HG03039 (cell line): ENCODE data around the gene WDFY2.
"Not testable (repeated sequence)": the region's sequence is repeated elsewhere in the genome, so short reads cannot be mapped to it uniquely, and the experiment has no call there.

ENCODE experiments used
- ATAC-seq: cut with Tn5 transposase; IDR thresholded peaks from one replicate; pipeline ENCODE4 v1.9.1; 2021; ENCODE audit warnings: mild to moderate bottlenecking, moderate library complexity; ENCODE audit not compliant: unreplicated experiment

Gene WDFY2

DNA sequence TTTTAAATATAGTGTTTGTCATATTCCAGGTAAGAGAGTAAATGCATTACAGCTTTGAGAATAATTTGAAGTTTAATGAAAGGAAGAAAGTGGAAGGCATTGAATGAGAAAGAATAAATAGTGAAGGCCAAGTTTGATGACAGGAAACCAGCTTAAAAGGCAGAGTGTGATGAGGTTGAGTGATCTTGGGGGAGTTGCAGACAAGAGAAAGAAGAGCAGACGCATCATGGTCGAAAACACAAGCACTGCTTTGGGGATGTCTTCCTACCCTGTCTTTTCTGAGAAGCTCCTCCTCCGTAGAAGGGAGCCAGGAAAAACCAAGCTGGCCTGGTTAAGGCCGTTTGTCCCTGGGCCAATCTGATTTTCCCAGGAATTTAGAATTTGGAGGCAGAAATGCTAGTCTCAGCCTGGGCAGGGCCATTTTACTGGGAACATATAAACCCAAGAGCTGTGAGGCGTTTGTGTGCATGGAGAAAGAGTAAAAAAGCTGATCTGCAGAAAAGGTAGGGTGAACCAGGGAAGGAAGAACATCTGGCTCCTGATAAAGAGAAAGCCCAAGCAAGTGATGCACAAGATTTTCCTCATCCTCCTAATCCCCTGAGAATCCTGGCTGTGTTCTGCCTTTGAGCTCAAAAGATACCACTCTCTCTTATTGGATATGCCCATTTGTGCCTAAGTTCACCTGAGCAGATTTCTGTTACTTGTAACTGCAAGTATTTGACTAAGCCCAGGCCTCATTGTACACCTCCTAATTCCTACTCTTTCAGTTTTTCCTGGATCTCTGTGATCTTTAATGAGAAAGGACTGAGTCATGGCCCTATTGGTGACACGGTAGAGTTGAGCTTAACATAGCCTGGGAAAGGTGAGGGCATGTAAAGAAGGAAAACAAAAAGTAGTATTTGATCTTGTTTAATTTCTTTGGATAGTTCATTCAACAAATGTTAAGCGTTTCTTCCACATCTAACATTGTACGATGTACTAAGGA, 80.0 kb downstream of the WDFY2 start:
- ATAC-seq: no peak

DNA sequence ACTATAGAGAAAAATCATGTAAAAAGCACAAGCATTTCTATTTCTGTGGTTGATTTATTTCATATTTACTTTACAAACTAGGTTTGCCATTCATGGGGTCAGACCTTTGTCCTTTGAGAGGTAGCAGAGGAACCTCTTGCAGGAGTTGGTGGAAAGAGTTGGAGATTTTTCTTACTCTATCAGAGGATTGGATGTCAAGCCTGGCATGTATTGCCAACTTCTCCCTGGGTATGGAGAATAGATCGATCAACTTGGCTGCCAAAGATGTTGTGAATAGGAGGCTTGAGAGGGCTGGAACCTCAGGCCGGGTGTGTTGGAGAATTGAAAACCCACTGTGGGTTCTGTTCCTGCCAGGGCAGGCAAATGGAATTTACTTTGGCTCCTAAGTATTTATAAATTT, 81.2 kb downstream of the WDFY2 start:
- ATAC-seq: no peak

DNA sequence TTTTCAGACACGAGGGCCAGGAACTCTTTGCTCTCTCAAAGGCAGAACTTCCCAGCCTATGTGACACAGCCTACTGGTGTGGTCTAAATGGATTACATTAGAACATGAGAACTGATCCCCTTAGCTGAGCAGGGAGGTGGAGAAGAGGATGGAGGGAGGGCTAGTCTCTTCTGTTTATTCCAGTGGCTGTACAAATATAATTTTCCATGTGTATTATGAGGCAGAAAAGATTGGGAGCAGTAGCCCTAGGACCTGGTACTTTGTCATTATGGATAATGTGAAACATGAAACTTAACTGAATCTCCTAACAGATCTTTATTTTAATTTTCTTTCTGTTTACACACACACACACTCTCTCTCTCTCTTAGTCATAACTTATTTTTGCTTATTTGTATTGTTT, 82.1 kb downstream of the WDFY2 start:
- ATAC-seq: no peak

DNA sequence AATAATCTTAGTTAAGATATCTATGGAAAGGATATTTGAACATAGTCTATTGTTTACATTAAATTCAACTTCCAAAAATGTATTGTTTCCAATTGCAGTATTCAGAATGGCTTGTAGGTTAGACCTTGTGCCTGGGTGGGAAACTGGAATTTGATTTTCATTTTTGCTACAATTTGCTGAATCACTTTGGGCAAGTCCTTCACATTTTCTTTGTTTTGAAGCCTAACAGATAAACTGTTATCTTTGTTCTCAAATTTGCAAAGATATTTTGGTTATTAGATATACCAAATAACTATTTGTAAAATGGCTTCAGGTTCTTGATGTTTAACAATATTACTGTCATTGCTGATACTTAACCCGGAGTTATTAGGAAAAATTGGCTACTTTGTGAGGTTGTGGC, 82.6 kb downstream of the WDFY2 start:
- no peak for ATAC-seq

DNA sequence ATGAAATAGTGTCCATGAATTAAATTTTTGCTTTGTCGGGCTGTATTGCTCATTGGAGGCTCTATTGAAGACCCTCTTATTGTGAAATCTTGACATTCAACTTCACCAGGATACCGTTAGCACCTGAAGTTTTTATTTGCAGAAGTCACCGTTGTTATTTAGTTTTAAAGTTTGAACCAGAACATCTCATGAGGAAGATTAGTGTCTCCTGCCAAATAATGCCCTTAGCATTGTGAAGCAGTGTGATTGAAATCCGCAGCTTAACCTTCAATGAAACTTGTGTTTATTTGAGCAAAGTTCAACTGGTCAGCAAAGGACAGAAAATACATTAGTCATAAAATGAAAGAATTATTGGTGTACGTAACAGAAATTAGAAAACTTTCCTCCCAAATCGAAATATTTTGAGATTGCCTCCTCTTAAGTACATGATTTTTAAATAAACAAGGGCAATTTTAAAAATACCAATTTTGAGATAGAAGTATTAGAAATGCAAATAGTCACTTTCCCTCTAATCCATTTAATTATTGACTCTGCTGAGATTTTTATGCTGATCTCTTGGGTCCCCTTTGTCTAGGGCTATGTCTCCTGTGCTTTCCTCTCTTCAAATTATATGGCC, 84.4 kb downstream of the WDFY2 start:
- no peak for ATAC-seq

DNA sequence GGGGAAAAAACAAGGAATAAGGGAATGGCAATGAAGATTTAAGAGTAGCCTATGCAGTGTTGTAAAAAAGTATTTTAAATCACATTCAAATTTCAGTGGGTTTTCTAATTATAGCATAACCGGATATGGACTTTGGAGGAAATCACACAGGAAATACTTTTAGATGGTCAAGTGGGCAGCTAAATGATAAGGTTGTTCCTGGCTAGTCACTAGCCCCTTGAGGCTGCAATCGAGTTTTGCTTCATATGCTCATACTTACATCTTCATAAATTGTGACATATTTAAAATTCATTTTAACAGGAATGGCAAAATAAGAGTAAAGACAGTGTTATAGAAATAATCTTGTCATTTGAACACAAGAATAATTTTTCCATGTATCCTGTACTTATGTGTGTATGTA, 88.9 kb downstream of the WDFY2 start:
- ATAC-seq: no peak

DNA sequence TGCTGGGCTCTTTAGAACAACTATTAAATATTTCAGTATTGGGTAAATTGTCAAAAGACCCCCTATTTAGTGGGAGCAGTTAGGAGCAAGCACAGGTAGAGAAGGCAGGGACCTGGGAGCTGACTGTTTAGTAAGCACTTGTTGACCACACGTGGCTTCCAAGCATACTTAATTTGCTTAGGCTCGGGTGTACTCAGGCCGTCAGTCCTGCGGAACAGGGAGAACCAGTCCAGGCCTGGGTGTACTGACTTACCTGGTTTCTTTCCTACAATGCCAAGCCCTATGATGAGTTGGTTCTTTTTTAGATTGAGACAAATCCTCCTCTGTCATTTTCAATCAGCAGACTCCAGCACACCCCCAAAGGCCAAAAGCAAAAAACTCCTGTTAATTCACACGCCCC, 90.0 kb downstream of the WDFY2 start:
- ATAC-seq: no peak

DNA sequence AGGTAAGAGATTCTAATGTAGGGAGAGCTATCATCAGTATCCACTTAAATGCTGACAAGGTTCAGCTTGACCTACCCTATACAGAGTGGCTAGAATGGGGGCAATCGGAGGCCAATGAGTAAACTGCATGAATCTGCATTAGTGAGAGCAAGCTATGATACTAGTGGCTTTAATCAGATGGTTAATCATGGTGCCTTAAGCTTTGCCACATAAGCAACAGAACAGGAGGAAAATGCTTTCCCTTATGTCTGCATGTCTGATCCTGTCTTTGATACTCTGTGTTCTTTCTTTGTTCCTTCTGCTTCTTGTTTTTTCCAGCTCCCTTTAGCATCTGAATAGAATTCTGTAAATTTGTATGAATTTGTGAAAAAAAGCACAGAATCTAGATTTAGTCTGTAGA, 91.1 kb downstream of the WDFY2 start:
- ATAC-seq: no peak

DNA sequence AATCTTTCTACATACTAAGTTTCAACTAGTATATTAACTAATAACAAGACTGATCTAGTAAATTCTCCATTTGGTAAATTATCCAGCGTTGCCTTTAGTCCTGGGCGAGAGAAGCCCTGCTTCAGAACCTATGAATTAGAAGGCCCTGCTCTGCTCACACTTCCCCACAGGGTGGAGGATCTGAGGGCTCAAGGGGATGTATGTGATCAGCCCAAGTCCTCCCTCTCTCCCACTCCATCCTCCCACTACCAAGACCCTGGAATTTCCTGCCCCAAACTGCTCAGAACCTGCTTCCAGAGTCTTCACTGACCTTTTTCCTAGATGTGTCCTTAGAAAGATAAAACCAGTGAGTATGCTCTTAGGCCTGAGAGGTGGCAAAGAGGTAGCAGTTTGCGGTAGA, 91.6 kb downstream of the WDFY2 start:
- no peak for ATAC-seq

DNA sequence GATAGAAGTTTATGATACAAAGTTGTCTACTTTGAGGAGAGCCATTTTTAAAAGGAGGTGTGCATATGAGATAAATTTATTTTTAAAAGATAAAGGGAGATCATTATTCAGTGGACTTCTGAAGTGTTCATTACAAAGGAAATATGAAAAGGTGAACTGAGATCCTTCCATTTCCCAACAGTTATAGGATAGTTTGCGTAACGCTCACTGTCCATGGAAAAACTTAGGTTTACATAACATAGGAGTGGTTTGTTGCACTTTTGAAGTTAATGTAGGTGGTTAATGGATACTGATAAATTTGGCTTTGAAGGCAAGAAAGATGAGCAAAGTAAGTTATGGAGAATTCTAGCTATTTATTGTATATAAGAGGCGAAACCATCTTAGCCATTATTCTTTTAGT, 92.5 kb downstream of the WDFY2 start:
- ATAC-seq: no peak

DNA sequence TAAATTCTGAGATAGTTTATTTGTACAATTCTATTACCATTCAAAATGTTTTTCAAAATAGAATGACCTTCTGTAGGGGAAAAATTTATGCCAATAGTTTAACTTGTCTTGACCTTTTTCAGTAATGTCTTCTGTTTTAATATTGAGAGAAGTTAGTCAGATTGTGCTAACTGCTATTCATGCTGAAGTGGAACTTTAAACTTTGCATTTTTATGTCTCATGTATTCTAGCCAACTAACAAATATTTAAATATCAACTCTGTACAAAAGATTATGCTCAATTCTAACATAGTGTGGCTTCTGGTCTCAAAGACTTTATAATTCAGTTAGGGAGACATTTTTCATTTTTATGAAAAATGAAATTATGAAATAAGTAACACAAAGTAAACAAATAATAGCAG, 94.2 kb downstream of the WDFY2 start:
- no peak for ATAC-seq

DNA sequence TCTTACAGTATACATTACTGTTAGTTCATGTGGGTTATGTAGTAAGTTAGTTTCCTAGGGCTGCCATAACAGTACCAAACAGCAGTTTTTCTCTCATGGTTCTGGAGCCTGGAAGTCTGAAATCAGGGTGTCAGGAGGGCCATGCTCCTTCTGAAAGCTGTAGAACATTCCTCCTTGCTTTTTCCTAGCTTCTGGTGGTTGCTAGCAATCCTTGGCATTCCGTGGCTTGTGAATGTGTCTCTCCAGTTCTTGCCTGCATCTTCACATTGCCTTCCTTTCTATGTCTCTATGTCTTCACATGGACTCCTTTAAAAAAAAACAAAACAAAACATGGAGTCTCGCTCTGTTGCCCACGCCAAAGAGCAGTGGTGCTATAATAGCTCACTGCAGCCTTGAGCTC, 95.4 kb downstream of the WDFY2 start:
- ATAC-seq: no peak

DNA sequence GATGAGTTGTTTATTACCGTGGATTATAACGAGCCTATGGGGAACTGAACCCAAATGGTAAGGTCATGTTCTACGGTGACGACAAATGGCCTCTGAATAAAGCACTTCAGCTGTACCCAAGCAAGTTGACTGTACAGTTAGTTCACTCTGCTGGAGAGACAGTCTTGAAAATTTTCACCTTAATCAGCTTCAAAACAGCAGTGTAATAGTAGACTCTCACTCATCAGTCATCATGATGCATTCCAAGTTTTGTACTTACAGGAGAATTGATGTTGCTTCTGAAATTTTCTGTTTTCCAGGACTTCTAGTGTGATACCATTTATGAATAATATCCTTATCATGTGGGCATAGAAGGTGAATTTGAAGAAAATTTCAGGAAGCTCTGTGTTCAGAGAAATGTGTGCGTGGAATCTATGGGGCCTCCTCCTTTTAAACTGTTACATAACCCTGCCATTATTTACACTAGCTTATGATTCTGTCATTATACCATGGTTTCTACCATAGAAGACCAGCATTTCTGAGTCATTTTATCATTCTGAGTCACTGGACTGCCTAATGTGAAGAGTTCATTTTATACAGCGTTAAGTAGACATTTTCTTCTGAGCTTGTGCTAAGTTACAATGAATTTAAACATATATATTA, 96.9 kb downstream of the WDFY2 start:
- ATAC-seq: no peak

DNA sequence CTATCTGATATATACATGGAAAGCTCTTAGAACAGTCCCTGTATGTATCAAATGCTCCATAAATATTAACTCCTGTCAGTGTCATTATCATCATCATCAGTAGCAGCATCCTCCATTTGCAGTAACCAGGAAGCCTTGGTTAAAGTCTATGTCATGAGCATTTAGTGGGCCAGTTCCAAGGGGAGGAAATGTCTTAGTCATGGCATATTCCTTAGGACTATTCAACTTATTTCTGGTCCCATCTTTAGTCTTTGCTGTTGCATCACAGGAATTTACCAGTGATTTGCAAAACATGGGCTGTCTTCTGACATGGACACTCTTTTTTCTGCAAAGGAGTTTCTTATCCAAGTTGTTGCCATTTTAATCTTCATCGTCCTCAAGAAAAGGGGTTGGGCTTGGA, 98.4 kb downstream of the WDFY2 start:
- ATAC-seq: no peak

DNA sequence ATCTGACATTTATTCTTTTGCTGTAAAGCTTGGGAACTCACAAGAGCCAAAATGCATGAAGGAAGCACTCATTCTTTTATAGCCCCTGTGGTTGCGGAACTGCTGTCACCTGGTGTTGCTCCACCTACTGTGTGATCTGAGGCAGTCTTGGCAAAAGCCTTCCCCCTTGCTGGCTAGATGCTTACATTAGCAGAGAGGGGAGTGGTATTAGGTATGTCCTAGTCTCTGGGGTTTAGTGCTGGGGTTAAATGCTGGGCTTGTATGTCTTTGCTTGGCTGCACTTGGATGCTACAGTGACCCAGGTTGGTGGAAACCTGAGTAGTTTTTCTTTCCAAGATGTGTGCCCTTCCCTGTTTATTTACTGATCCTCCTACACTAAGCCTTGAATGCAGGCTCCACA, 99.3 kb downstream of the WDFY2 start:
- ATAC-seq: no peak

DNA sequence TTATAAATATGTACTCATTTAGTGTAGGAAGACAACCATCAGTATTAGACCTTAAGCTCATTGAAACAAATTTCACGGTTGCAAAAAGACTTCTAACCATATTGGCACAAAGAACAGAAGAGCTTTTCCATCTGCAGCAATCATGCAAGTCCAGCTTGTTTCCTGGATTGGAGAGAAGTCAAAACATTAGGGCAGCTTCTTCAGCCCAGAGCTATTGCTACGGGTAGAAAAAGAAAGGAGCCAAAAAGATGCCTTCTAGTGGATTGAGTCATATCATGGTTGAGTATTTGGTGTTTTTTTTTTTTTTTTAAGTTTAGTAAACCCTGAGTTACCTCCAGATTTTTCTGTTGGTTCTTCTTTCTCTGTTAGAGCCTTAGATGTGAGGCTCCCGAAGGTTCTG, 99.8 kb downstream of the WDFY2 start:
- ATAC-seq: no peak

DNA sequence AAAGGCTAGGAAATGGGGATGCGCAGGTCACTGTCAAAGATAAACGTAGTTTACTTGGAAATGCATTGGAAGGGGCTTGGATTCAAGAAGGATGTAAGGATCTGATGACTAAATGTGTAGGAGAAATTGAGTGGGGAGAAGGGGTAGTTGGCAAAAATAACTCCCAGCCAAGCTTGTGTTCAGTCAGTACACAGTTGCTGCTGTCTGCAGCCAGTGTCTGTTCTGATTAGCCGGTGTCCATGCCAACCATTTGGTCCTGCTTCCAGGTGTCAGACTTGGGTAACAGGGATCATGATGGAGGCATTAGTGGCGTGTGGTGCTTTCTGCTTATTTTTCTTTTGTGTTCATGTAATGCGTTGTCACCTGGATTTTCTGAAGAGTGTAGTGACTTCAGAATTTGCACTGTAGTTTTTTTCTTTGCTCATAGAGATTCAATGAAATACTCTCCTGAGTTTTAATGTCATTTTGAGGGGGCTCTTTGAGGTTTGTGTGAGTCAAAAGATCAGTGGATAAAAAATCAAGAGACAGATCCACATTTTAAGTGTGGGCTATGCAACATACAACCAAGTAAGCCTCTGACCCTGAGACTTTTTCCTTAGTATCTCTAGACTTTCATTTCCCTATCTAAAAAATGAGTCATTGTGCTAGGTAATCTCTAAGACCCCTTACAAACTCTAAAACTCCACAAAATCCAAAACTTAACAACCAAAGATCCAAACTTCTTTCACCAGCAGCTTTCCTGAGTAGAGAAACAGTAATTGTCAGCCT, 103.9 kb downstream of the WDFY2 start:
- ATAC-seq: no peak

DNA sequence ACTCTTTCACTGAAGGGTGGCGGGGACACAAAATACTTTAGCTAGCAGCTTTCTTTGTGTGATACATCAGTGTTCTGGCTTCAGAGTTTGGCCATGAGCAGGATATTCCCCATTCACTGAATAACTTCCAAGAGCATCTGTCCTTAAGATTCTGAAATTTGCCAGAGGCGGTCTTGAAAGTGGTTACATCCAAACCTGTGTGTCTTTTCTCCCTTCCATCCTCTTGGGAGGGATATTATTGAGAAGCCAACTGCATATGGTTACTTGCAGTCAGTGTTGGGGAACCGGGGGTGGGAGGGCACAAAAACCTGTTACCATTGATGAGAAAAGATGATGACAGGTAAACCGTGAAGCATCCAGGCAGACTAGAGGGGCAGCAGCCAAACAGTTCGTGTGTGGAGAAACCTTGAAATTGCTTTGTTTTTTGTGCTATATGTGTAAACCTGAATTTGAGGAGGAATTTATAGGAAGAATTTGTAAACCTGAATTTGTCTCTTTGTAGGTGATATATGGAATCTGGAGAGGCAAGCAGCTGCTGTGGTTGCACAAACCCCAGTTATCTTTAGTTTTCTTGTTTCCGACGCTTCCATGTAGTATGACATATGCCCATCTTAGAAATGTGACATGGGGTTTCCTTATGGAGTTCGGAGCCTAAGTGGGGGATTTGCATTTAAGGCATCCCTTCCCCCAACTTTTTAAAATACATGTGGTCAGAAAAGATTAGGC, 104.8 kb downstream of the WDFY2 start:
- ATAC-seq: no peak

DNA sequence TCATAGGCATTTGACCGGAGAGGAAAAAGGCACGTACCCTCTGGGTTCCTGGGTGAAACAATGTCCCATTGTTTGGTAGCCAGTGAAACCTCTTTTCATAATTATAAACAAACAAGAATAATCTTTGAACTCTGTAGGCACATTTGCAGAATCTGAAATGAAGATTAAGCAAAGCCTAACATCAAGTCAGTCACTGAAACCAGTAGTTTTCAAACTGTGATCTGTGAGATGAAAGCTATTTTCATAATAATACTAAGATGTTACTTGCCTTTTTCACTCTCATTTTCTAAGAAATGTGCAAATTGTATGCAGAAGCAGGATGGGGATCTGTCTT, 105.4 kb downstream of the WDFY2 start:
- ATAC-seq: no peak

DNA sequence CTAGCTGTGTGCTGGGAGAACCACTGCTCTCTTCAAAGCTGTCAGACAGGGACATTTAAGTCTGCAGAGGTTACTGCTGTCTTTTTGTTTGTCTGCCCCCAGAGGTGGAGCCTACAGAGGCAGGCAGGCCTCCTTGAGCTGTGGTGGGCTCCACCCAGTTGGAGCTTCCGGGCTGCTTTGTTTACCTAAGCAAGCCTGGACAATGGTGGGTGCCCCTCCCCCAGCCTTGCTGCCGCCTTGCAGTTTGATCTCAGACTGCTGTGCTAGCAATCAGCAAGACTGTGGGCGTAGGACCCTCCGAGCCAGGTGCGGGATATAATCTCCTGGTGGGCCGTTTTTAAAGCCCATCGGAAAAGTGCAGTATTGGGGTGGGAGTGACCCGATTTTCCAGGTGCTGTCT, 111.4 kb downstream of the WDFY2 start:
- not testable (repeated sequence) for ATAC-seq

DNA sequence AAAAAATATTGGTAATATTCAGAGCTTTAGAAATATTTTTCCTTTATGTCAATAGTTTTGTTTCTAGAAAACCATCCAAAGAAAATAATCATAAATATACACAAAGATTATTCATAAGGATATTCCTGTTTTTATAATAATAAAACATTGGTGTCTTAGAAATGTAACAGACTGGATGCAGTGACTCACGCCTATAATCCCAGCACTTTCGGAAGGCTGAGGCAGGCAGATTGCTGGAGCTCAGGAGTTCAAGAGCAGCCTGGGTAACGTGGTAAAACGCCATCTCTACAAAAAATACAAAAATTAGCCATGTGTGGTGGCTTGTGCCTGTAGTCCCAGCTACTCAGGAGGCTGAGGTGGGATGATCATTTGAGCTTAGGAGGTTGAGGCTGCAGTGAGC, 112.9 kb downstream of the WDFY2 start:
- ATAC-seq: no peak
